ENCODE data around the gene RNH1. TPM values are rescaled to one million over a fixed set of nuclear protein-coding genes. Genes with fewer than 3 reads are reported as not detected.

Gene RNH1
- total RNA-seq, 4 donors from 2014 or later = 151 to 309 (median 198) TPM

- H3K36me3 ChIP-seq = no peaks in the 10 kb centered on the region
- peaks cover 11 to 37% (median 35%) of the 10 kb centered on the region in 4 donors for H3K4me1 ChIP-seq
- in situ Hi-C loops (cut with MboI; ENCODE audit: low pct_ligation_motif_present in 1 of 4, low pct_unique_long_range_greater_than_20kb in 1 of 4, low sequenced_read_pairs in 3 of 4) (no loop called here), intact Hi-C loops (cut with DNase I; ENCODE audit: low total_unique reads) (no loop called here)
- H3K4me3 ChIP-seq = peak overlapping the region in 3 of 4 donors; percentile 18 to 95 (median 83)
- TF ChIP-seq POLR2AphosphoS5 (IDR thresholded peaks at IDR 0.05) (no peak), POLR2A (IDR thresholded peaks at IDR 0.05) (no peak), CTCF (IDR thresholded peaks at IDR 0.05) (no peak), EP300 (IDR thresholded peaks at IDR 0.05; ENCODE audit: low read depth) (no peak)
- DNase-seq = no peak
- 65% methylated on average over 10 of the region's 19 CpGs; no CpG with 5 or more reads in 1 of the 2 donors for WGBS, 2 donors (ENCODE audit: low coverage in 1 of 2)
- H3K27me3 ChIP-seq = peaks cover 2% of the 10 kb centered on the region
- peak overlapping the region; percentile 87 to 95 (median 92) for H3K27ac ChIP-seq
- H3K9me3 ChIP-seq = no peaks in the 10 kb centered on the region
Measured at GRCh38 chr11:537622-538430, 30.8 kb upstream of the RNH1 start.

- DNase-seq = peak; percentile 93
- Histone ChIP-seq H3K27me3 (peaks cover 2% of the 10 kb centered on the region), H3K27ac (peak within 1 kb of the TSS; percentile 87 to 95 (median 92)), H3K36me3 (no peaks in the 10 kb centered on the region), H3K4me3 (peak within 1 kb of the TSS; percentile 4 to 95 (median 50)), H3K9me3 (no peaks in the 10 kb centered on the region), H3K4me1 (peaks cover 11 to 37% (median 35%) of the 10 kb centered on the region in 4 donors)
- WGBS, 2 donors (ENCODE audit: low coverage in 1 of 2) = 0 to 2% methylated on average over 19 to 21 of the region's 93 CpGs
- intact Hi-C loops (cut with DNase I; ENCODE audit: low total_unique reads) (no loop called here), in situ Hi-C loops (cut with MboI; ENCODE audit: low pct_ligation_motif_present in 1 of 4, low pct_unique_long_range_greater_than_20kb in 1 of 4, low sequenced_read_pairs in 3 of 4) (no loop called here)
- TF ChIP-seq POLR2AphosphoS5 (IDR thresholded peaks at IDR 0.05) (peak; percentile 25 to 71 (median 59)), EP300 (IDR thresholded peaks at IDR 0.05; ENCODE audit: low read depth) (no peak), CTCF (IDR thresholded peaks at IDR 0.05) (peak in 1 of 5 experiments; percentile 7), POLR2A (IDR thresholded peaks at IDR 0.05) (peak; percentile 39)
Measured at GRCh38 chr11:536841-537621, 30.0 kb upstream of the RNH1 start, which contains the start of gene LRRC56. LRRC56 (plus strand) TSS chr11:537527; CDS start chr11:540685, 3,158 bp downstream.

GRCh38 chr11:535519-536454 is 28.7 kb upstream of the RNH1 start, which contains the start of gene HRAS:
HRAS (minus strand) TSS chr11:535576.
- Histone ChIP-seq H3K27ac (peak within 1 kb of the TSS; percentile 87 to 95 (median 92)), H3K4me3 (peak within 1 kb of the TSS; percentile 58 to 96 (median 89)), H3K4me1 (peaks cover 11 to 37% (median 35%) of the 10 kb centered on the region in 4 donors), H3K36me3 (no peaks in the 10 kb centered on the region), H3K27me3 (peaks cover 2% of the 10 kb centered on the region), H3K9me3 (no peaks in the 10 kb centered on the region)
- in situ Hi-C loops (cut with MboI; ENCODE audit: low pct_ligation_motif_present in 1 of 4, low pct_unique_long_range_greater_than_20kb in 1 of 4, low sequenced_read_pairs in 3 of 4) = no loop called here
- peak; percentile 97 for DNase-seq
- intact Hi-C loops (cut with DNase I; ENCODE audit: low total_unique reads) = no loop called here
- peak; percentile 86 to 91 (median 89) for TF ChIP-seq POLR2AphosphoS5 (IDR thresholded peaks at IDR 0.05)
- TF ChIP-seq POLR2A (IDR thresholded peaks at IDR 0.05) = peak; percentile 79
- no peak for TF ChIP-seq EP300 (IDR thresholded peaks at IDR 0.05; ENCODE audit: low read depth)
- WGBS, 2 donors (ENCODE audit: low coverage in 1 of 2) = 4% methylated on average over 24 of the region's 97 CpGs; no CpG with 5 or more reads in 1 of the 2 donors

GRCh38 chr11:535210-535518 is 28.1 kb upstream of the RNH1 start:
- in situ Hi-C loops (cut with MboI; ENCODE audit: low pct_ligation_motif_present in 1 of 4, low pct_unique_long_range_greater_than_20kb in 1 of 4, low sequenced_read_pairs in 3 of 4) (no loop called here), intact Hi-C loops (cut with DNase I; ENCODE audit: low total_unique reads) (no loop called here)
- H3K4me3 ChIP-seq = peak overlapping the region; percentile 58 to 96 (median 89)
- no peaks in the 10 kb centered on the region for H3K9me3 ChIP-seq
- no peaks in the 10 kb centered on the region for H3K36me3 ChIP-seq
- TF ChIP-seq EP300 (IDR thresholded peaks at IDR 0.05; ENCODE audit: low read depth) (no peak), CTCF (IDR thresholded peaks at IDR 0.05) (no peak), POLR2A (IDR thresholded peaks at IDR 0.05) (no peak), POLR2AphosphoS5 (IDR thresholded peaks at IDR 0.05) (no peak)
- peaks cover 2% of the 10 kb centered on the region for H3K27me3 ChIP-seq
- 0% methylated on average over 6 of the region's 56 CpGs; no CpG with 5 or more reads in 1 of the 2 donors for WGBS, 2 donors (ENCODE audit: low coverage in 1 of 2)
- H3K27ac ChIP-seq = peak overlapping the region; percentile 68 to 95 (median 87)
- H3K4me1 ChIP-seq = peaks cover 11 to 37% (median 35%) of the 10 kb centered on the region in 4 donors
- DNase-seq = no peak
